SK-N-SH (cell line): ENCODE measurements around the gene RHOG. TPM values are rescaled to one million over a fixed set of nuclear protein-coding genes. Genes with fewer than 3 reads are reported as not detected.

Source experiments
- CTCF ChIA-PET: fragments of 300-600, 350-600 bp; formaldehyde crosslinking; extraction: SDS; loops from one replicate; lab custom pipeline; 2021; lab: Yijun Ruan, JAX
- POLR2A ChIA-PET: fragments of 350-600 bp; sonication (Branson Sonifier 250); formaldehyde crosslinking; extraction: SDS; loops from one replicate; lab custom pipeline; 2020; ENCODE audit warnings: antibody characterized with exemption, inconsistent platforms; lab: Yijun Ruan, JAX
- DNase-seq: peaks from one replicate; pipeline ENCODE4 v3.0.0; 2012
- H2AFZ ChIP-seq: fragments of 200-600 bp; sonication (generic); 2 replicates; pipeline ENCODE4 v1.8.1; 2016; ENCODE audit warnings: antibody characterized with exemption, mild to moderate bottlenecking, low read depth
- H3F3A ChIP-seq: fragments of 200-600 bp; sonication (generic); replicated peaks from 2 replicates; pipeline ENCODE3; 2016; ENCODE audit warnings: antibody characterized with exemption, mild to moderate bottlenecking; ENCODE audit not compliant: insufficient read depth
- H3K27ac ChIP-seq, 2 experiments: fragments of 200-500 bp in 1 of 2; fragments of 200-600 bp in 1 of 2; sonication (Bioruptor generic) in 1 of 2; sonication (generic), shearing (Covaris generic) in 1 of 2; 2 replicates each; pipeline versions ENCODE4 v1.5.1 to v1.6.1; 2014 to 2016; ENCODE audit warnings: low read depth in 2 of 2, inconsistent platforms in 1 of 2, low read length in 1 of 2, mild to moderate bottlenecking in 1 of 2, mixed read lengths in 1 of 2
- H3K27me3 ChIP-seq: fragments of 200-600 bp; sonication (generic), shearing (Covaris generic); 2 replicates; pipeline ENCODE4 v1.6.1; 2016; ENCODE audit warnings: mixed run types; ENCODE audit not compliant: insufficient read depth
- H3K36me3 ChIP-seq, 2 experiments: fragments of 200-500 bp in 1 of 2; fragments of 200-600 bp in 1 of 2; sonication (Bioruptor generic) in 1 of 2; sonication (generic) in 1 of 2; replicated peaks in 1 of 2; 2 replicates each; pipeline versions ENCODE3 to v1.5.1; 2014 to 2016; ENCODE audit warnings: low read length in 1 of 2, mild to moderate bottlenecking in 1 of 2; ENCODE audit not compliant: insufficient read depth in 2 of 2, control insufficient read depth in 1 of 2
- H3K4me1 ChIP-seq, 2 experiments: fragments of 200-500 bp in 1 of 2; fragments of 200-600 bp in 1 of 2; sonication (Bioruptor generic) in 1 of 2; sonication (generic), shearing (Covaris generic) in 1 of 2; 2 replicates each; pipeline versions ENCODE4 v1.5.1 to v1.6.1; 2014 to 2016; ENCODE audit warnings: low read depth in 1 of 2, low read length in 1 of 2, mixed run types in 1 of 2; ENCODE audit not compliant: insufficient read depth in 2 of 2, control insufficient read depth in 1 of 2
- H3K4me2 ChIP-seq: fragments of 200-600 bp; sonication (generic), shearing (Covaris generic); 2 replicates; pipeline ENCODE4 v1.6.1; 2017; ENCODE audit warnings: mixed run types
- H3K4me3 ChIP-seq, 2 experiments: fragments of 200-500 bp in 1 of 2; fragments of 200-600 bp in 1 of 2; sonication (Bioruptor generic) in 1 of 2; sonication (generic), shearing (Covaris generic) in 1 of 2; 2 replicates each; pipeline versions ENCODE4 v1.5.1 to v1.8.1; 2014 to 2016; ENCODE audit warnings: low read depth in 2 of 2, inconsistent platforms in 1 of 2, low read length in 1 of 2, mild to moderate bottlenecking in 1 of 2, mixed read lengths in 1 of 2, moderate library complexity in 1 of 2
- H3K79me2 ChIP-seq: fragments of 200-600 bp; sonication (generic); 2 replicates; pipeline ENCODE4 v1.8.1; 2017; ENCODE audit warnings: mild to moderate bottlenecking; ENCODE audit not compliant: insufficient read depth
- H3K9ac ChIP-seq: fragments of 200-600 bp; sonication (generic); 2 replicates; pipeline ENCODE4 v1.6.1; 2017; ENCODE audit warnings: mixed run types
- H3K9me2 ChIP-seq: fragments of 200-600 bp; sonication (generic); 2 replicates; pipeline ENCODE4 v1.6.1; 2017; ENCODE audit warnings: mixed run types
- H3K9me3 ChIP-seq: fragments of 200-600 bp; sonication (generic); 2 replicates; pipeline ENCODE4 v1.6.1; 2017; ENCODE audit warnings: mixed run types, mild to moderate bottlenecking, moderate library complexity
- H4K20me1 ChIP-seq: fragments of 200-600 bp; sonication (generic); 2 replicates; pipeline ENCODE4 v1.6.1; 2017; ENCODE audit warnings: mild to moderate bottlenecking, mixed run types; ENCODE audit not compliant: insufficient read depth
- CTCF ChIP-seq: fragments of 200-600 bp; sonication (generic); IDR thresholded peaks from 2 replicates; pipeline ENCODE4 v1.6.1; 2017; ENCODE audit warnings: antibody characterized with exemption, mild to moderate bottlenecking, moderate library complexity
- ELF1 ChIP-seq: IDR thresholded peaks from 2 replicates; pipeline ENCODE4 v1.4.0; 2012
- EZH2phosphoT487 ChIP-seq: fragments of 200-600 bp; sonication (generic); IDR thresholded peaks from 2 replicates; pipeline ENCODE4 v1.6.1; 2017; ENCODE audit warnings: low read depth, mixed run types, mild to moderate bottlenecking, antibody characterized with exemption, moderate library complexity, borderline replicate concordance
- GABPA ChIP-seq: IDR thresholded peaks from 2 replicates; pipeline ENCODE4 v1.4.0; 2012; ENCODE audit warnings: low read depth, mild to moderate bottlenecking
- IRF3 ChIP-seq: fragments of 150-350 bp; IDR thresholded peaks from 2 replicates; pipeline ENCODE4 v1.6.1; 2016; ENCODE audit warnings: mild to moderate bottlenecking, low read depth, low read length
- MAX ChIP-seq: IDR thresholded peaks from 2 replicates; pipeline ENCODE4 v1.4.0; 2012; ENCODE audit warnings: low read depth
- MEF2A ChIP-seq: IDR thresholded peaks from 2 replicates; pipeline ENCODE4 v1.4.0; 2012; ENCODE audit warnings: low read depth, borderline replicate concordance
- MXI1 ChIP-seq: IDR thresholded peaks from 2 replicates; pipeline ENCODE4 v1.6.1; 2012; ENCODE audit warnings: mild to moderate bottlenecking, low read depth, low read length, improper control_type of control experiment
- NFIC ChIP-seq: IDR thresholded peaks from 2 replicates; pipeline ENCODE4 v1.4.0; 2012; ENCODE audit warnings: borderline replicate concordance
- PBX3 ChIP-seq: IDR thresholded peaks from 2 replicates; pipeline ENCODE4; 2012
- POLR2AphosphoS5 ChIP-seq: IDR thresholded peaks from 2 replicates; pipeline ENCODE4 v1.6.1; 2012; ENCODE audit warnings: low read depth, low read length
- RAD21 ChIP-seq: IDR thresholded peaks from 2 replicates; pipeline ENCODE4 v1.6.1; 2012; ENCODE audit warnings: mild to moderate bottlenecking, low read length
- RXRA ChIP-seq: IDR thresholded peaks from 2 replicates; pipeline ENCODE4 v1.4.0; 2012; ENCODE audit warnings: low read depth, mild to moderate bottlenecking, borderline replicate concordance
- SMC3 ChIP-seq: IDR thresholded peaks from 2 replicates; pipeline ENCODE4 v1.6.1; 2012; ENCODE audit warnings: low read depth, low read length, improper control_type of control experiment
- TAF1 ChIP-seq: IDR thresholded peaks from 2 replicates; pipeline ENCODE4 v1.6.1; 2012; ENCODE audit warnings: low read depth, mild to moderate bottlenecking, low read length, moderate library complexity, borderline replicate concordance
- TCF12 ChIP-seq: IDR thresholded peaks from 2 replicates; pipeline ENCODE4 v1.4.0; 2012
- USF1 ChIP-seq: IDR thresholded peaks from 2 replicates; pipeline ENCODE4 v1.4.0; 2012; ENCODE audit warnings: low read depth, borderline replicate concordance
- WGBS: methylation state at CpG from one replicate; pipeline ENCODE4 v1.1.6; 2017; ENCODE audit warnings: low lambda C conversion rate; 5-methylcytosine and 5-hydroxymethylcytosine counted together
- polyA plus RNA-seq, 3 experiments: library from polyadenylated mRNA; depleted of rRNA; stranded (reverse); fragments of >200 nt; gene quantifications; 2 replicates each; pipeline ENCODE4 v1.2.3, GENCODE V29; 2012

Gene RHOG
- polyA plus RNA-seq, 1 of the 3 experiments (the other 2 are of a cell fraction), result 73.7 TPM

GRCh38 chr11:3807909-3808860 lies 32.6 kb downstream of the RHOG start, which contains the start of gene PGAP2:
TSS of gene PGAP2 (plus strand) at chr11:3808560. CDS start at chr11:3811260, 2,700 bp downstream.
- CTCF ChIA-PET, result interaction anchor here (0.7 to 3.7 kb wide), 25 partner anchors 8 to 265 kb away, joined by 3 to 34 read pairs (median 4); partner anchors contain the start of genes NUP98, RHOG and STIM1
- peak within 1 kb of the TSS; percentile 70 to 83 for H3K4me3 ChIP-seq
- peaks cover 13% of the 10 kb centered on the region for H3F3A ChIP-seq
- H3K9ac ChIP-seq, result peak within 1 kb of the TSS; percentile 72
- no peaks in the 10 kb centered on the region for H3K9me3 ChIP-seq
- peak; percentile 90 for DNase-seq
- H3K4me1 ChIP-seq, result peaks cover 3 to 8% of the 10 kb centered on the region in 2 experiments; a peak in 3 of 4 replicates
- H3K27ac ChIP-seq, result peak within 1 kb of the TSS in 1 of 2 experiments; percentile 56; a peak in 2 of 4 replicates
- 6% methylated on average over 30 of the region's 55 CpGs for WGBS
- POLR2A ChIA-PET, result interaction anchor here (1.0 to 1.2 kb wide), 3 partner anchors 10 to 47 kb away, joined by 3 to 5 read pairs (median 4); partner anchors contain the start of gene NUP98
- peak within 1 kb of the TSS; percentile 98 for H3K4me2 ChIP-seq
- H3K36me3 ChIP-seq, result no peaks in the 10 kb centered on the region
- H4K20me1 ChIP-seq, result no peaks in the 10 kb centered on the region
- no peaks in the 10 kb centered on the region for H3K79me2 ChIP-seq
- H2AFZ ChIP-seq, result peak within 1 kb of the TSS; percentile 97
- TF ChIP-seq GABPA (peak; percentile 17; the same call in 1 of the 2 replicates), CTCF (peak; percentile 74), MXI1 (peak; percentile 71; the same call in 1 of the 2 replicates), IRF3 (no peak), ELF1 (no peak), RAD21 (peak; percentile 66), SMC3 (peak; percentile 46; the same call in 1 of the 2 replicates), EZH2phosphoT487 (no peak)
- no peaks in the 10 kb centered on the region for H3K9me2 ChIP-seq
- H3K27me3 ChIP-seq, result no peaks in the 10 kb centered on the region

- Histone ChIP-seq H3K4me1 (peaks cover 3 to 5% of the 10 kb centered on the region in 2 experiments; a peak in 3 of 4 replicates), H3K36me3 (no peaks in the 10 kb centered on the region), H3K9ac (no peak overlapping the region), H3K27me3 (no peaks in the 10 kb centered on the region), H2AFZ (no peak overlapping the region), H3K4me2 (peak overlapping the region; percentile 52; the same call in 1 of the 2 replicates), H4K20me1 (no peaks in the 10 kb centered on the region), H3F3A (peaks cover 16% of the 10 kb centered on the region), H3K27ac (peak overlapping the region in 1 of 2 experiments; percentile 68; a peak in 2 of 4 replicates), H3K79me2 (peaks cover 5% of the 10 kb centered on the region; the same call in 1 of the 2 replicates), H3K9me3 (no peaks in the 10 kb centered on the region), H3K4me3 (no peak overlapping the region), H3K9me2 (no peaks in the 10 kb centered on the region)
- 77% methylated on average over 11 of the region's 11 CpGs for WGBS
- CTCF ChIA-PET, result no interaction called here
- TF ChIP-seq PBX3 (no peak), MEF2A (no peak), ELF1 (no peak), RXRA (no peak), TCF12 (no peak), POLR2AphosphoS5 (no peak), MAX (no peak), NFIC (no peak), TAF1 (no peak), USF1 (no peak)
- POLR2A ChIA-PET, result no interaction called here
- DNase-seq, result no peak
Observed at GRCh38 chr11:3803726-3804495, 36.8 kb downstream of the RHOG start.
